NCI-H748 (cell line): ENCODE measurements around the gene HMG20A.
"Not testable (repeated sequence)": the region's sequence is repeated elsewhere in the genome, so short reads cannot be mapped to it uniquely, and the experiment has no call there.

Experiments
- DNase-seq: peaks from one replicate; lab custom pipeline; 2025; ENCODE audit not compliant: unreplicated experiment; lab: John Stamatoyannopoulos, UW

The HMG20A gene

GRCh38 chr15:77406846-77407245 lies 13.8 kb upstream of the HMG20A start:
- DNase-seq: peak; percentile 59

- DNase-seq: no peak
Observed at GRCh38 chr15:77409259-77410156, 11.2 kb upstream of the HMG20A start.

GRCh38 chr15:77410157-77410500 lies 10.6 kb upstream of the HMG20A start:
- DNase-seq: not testable (repeated sequence)

GRCh38 chr15:77410701-77411618 lies 9.7 kb upstream of the HMG20A start:
- peak; percentile 8 for DNase-seq

GRCh38 chr15:77411619-77411976 lies 9.1 kb upstream of the HMG20A start:
- DNase-seq: no peak

- peak; percentile 21 for DNase-seq
Observed at GRCh38 chr15:77412972-77413698, 7.6 kb upstream of the HMG20A start.

GRCh38 chr15:77413699-77414349 lies 6.9 kb upstream of the HMG20A start:
- no peak for DNase-seq

GRCh38 chr15:77414789-77415442 lies 5.8 kb upstream of the HMG20A start:
- DNase-seq: no peak

GRCh38 chr15:77415450-77416147 lies 5.1 kb upstream of the HMG20A start:
- DNase-seq: no peak

GRCh38 chr15:77416148-77416455 lies 4.6 kb upstream of the HMG20A start:
- DNase-seq: no peak

GRCh38 chr15:77416954-77417353 lies 3.7 kb upstream of the HMG20A start:
- DNase-seq: no peak

- no peak for DNase-seq
Observed at GRCh38 chr15:77417602-77418001, 3.1 kb upstream of the HMG20A start.

- no peak for DNase-seq
Observed at GRCh38 chr15:77418391-77418965, 2.2 kb upstream of the HMG20A start.

GRCh38 chr15:77418966-77419835 lies 1.5 kb upstream of the HMG20A start:
- DNase-seq: peak; percentile 47

- DNase-seq: peak; percentile 97
Observed at GRCh38 chr15:77419836-77420609, 665 bp upstream of the HMG20A start, which contains the start of gene PEAK1. PEAK1 (minus strand) TSS chr15:77420104; CDS start chr15:77181926, 238,178 bp downstream.

- DNase-seq: peak; percentile 30
Observed at GRCh38 chr15:77421370-77421700, 647 bp downstream of the HMG20A start.

- DNase-seq: no peak
Observed at GRCh38 chr15:77425104-77425503, 4.4 kb downstream of the HMG20A start.

- no peak for DNase-seq
Observed at GRCh38 chr15:77426377-77426776, 5.7 kb downstream of the HMG20A start.
